ENCODE results near the gene PGLYRP1.
A peak's percentile ranks its signal among the peaks of the same experiment; 100 is the strongest.

Gene PGLYRP1

GRCh38 chr19:46031781-46032596, 9.1 kb upstream of the PGLYRP1 start:
- no peak for DNase-seq

GRCh38 chr19:46030812-46031550, 8.1 kb upstream of the PGLYRP1 start:
- DNase-seq = no peak

- no peak for DNase-seq
These were observed 3.0 kb upstream of the PGLYRP1 start for GRCh38 chr19:46025835-46026234.

GRCh38 chr19:46023311-46023779, 492 bp upstream of the PGLYRP1 start:
- DNase-seq = no peak

GRCh38 chr19:46022061-46022430, 807 bp downstream of the PGLYRP1 start:
- DNase-seq = no peak

GRCh38 chr19:46021531-46022041, 1.3 kb downstream of the PGLYRP1 start:
- DNase-seq = peak; percentile 42

GRCh38 chr19:46020819-46021125, 2.1 kb downstream of the PGLYRP1 start:
- no peak for DNase-seq

GRCh38 chr19:46019270-46019669, 3.6 kb downstream of the PGLYRP1 start:
- no peak for DNase-seq

- no peak for DNase-seq
These were observed 4.1 kb downstream of the PGLYRP1 start for GRCh38 chr19:46018729-46019251.

GRCh38 chr19:46017874-46018675, 4.8 kb downstream of the PGLYRP1 start:
- DNase-seq = no peak

GRCh38 chr19:46017095-46017429, 5.8 kb downstream of the PGLYRP1 start:
- no peak for DNase-seq

- DNase-seq = peak; percentile 91
These were observed 6.3 kb downstream of the PGLYRP1 start for GRCh38 chr19:46016426-46017094.

- no peak for DNase-seq
These were observed 7.0 kb downstream of the PGLYRP1 start for GRCh38 chr19:46015687-46016425.

- peak; percentile 75 for DNase-seq
These were observed 7.7 kb downstream of the PGLYRP1 start for GRCh38 chr19:46014941-46015686.

GRCh38 chr19:46014534-46014933, 8.3 kb downstream of the PGLYRP1 start:
- DNase-seq = no peak

GRCh38 chr19:46009530-46010510, 13.0 kb downstream of the PGLYRP1 start:
- peak; percentile 38 for DNase-seq

- DNase-seq = no peak
These were observed 16.4 kb downstream of the PGLYRP1 start for GRCh38 chr19:46006411-46006810.

GRCh38 chr19:46002678-46003275, 20.1 kb downstream of the PGLYRP1 start:
- DNase-seq = no peak

GRCh38 chr19:46000491-46001246, 22.2 kb downstream of the PGLYRP1 start:
- no peak for DNase-seq

Measured in NCI-H2029 treated with DMSO at 0.1 percent for 48 hours (cell line).